Right forelimb (tissue), 1 donor: Measurements from ENCODE around the gene VAV1.
"Not testable (repeated sequence)": the region's sequence is repeated elsewhere in the genome, so short reads cannot be mapped to it uniquely, and the experiment has no call there.

Experiments used
- DNase-seq: peaks from one replicate; pipeline ENCODE4 v3.0.0-alpha.2; 2018

VAV1 gene

GRCh38 chr19:6790194-6791128 lies 18.0 kb downstream of the VAV1 start:
- DNase-seq, result no peak

- DNase-seq, result no peak
Measured at GRCh38 chr19:6791237-6791636, 18.7 kb downstream of the VAV1 start.

- DNase-seq, result no peak
Measured at GRCh38 chr19:6793411-6793810, 20.9 kb downstream of the VAV1 start.

GRCh38 chr19:6793973-6794372 lies 21.5 kb downstream of the VAV1 start:
- no peak for DNase-seq

GRCh38 chr19:6794686-6795431 lies 22.4 kb downstream of the VAV1 start:
- no peak for DNase-seq

GRCh38 chr19:6796278-6796677 lies 23.8 kb downstream of the VAV1 start:
- DNase-seq, result no peak

GRCh38 chr19:6797646-6798045 lies 25.1 kb downstream of the VAV1 start:
- no peak for DNase-seq

GRCh38 chr19:6800160-6800790 lies 27.8 kb downstream of the VAV1 start:
- DNase-seq, result not testable (repeated sequence)

- DNase-seq, result no peak
Measured at GRCh38 chr19:6800991-6801484, 28.5 kb downstream of the VAV1 start.

- DNase-seq, result peak; percentile 54
Measured at GRCh38 chr19:6801485-6802086, 29.1 kb downstream of the VAV1 start.

GRCh38 chr19:6802336-6803035 lies 30.0 kb downstream of the VAV1 start:
- DNase-seq, result no peak

GRCh38 chr19:6803036-6803404 lies 30.5 kb downstream of the VAV1 start:
- no peak for DNase-seq

GRCh38 chr19:6806488-6806887 lies 34.0 kb downstream of the VAV1 start:
- DNase-seq, result no peak

GRCh38 chr19:6807291-6807690 lies 34.8 kb downstream of the VAV1 start:
- no peak for DNase-seq

GRCh38 chr19:6808494-6808893 lies 36.0 kb downstream of the VAV1 start:
- DNase-seq, result no peak

GRCh38 chr19:6809262-6809661 lies 36.8 kb downstream of the VAV1 start:
- no peak for DNase-seq

GRCh38 chr19:6811378-6811777 lies 38.9 kb downstream of the VAV1 start:
- no peak for DNase-seq

- no peak for DNase-seq
Measured at GRCh38 chr19:6811906-6812305, 39.4 kb downstream of the VAV1 start.

- no peak for DNase-seq
Measured at GRCh38 chr19:6812612-6813011, 40.1 kb downstream of the VAV1 start.

- DNase-seq, result no peak
Measured at GRCh38 chr19:6813659-6814058, 41.2 kb downstream of the VAV1 start.

GRCh38 chr19:6817179-6817578 lies 44.7 kb downstream of the VAV1 start:
- DNase-seq, result no peak

- no peak for DNase-seq
Measured at GRCh38 chr19:6818246-6818645, 45.7 kb downstream of the VAV1 start.
